Measurements from ENCODE around the gene GUCA1C. TPM values are rescaled to one million over a fixed set of nuclear protein-coding genes. Genes with fewer than 3 reads are reported as not detected.

The GUCA1C gene, protein sequence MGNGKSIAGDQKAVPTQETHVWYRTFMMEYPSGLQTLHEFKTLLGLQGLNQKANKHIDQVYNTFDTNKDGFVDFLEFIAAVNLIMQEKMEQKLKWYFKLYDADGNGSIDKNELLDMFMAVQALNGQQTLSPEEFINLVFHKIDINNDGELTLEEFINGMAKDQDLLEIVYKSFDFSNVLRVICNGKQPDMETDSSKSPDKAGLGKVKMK
- not detected in 2 replicates for total RNA-seq
- long read RNA-seq, result 0 reads

DNA sequence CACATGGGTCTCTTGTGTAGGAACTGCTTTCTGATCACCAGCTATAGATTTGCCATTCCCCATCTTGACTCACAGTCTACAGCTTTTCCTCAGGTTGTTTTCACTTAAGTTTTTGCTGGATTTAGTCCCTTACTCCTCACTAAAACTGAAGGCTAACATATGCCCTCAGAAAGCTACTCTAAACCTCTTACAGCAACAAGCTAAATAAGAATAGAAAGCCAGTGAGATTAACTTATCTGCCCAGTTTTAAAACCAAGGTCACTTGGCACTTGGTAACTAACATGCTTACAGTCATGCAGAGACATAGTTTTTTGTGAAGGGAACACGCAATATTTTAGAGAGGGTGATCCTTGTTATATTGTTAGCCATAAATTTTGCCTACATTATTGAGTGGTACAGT, at the start of gene GUCA1C:
Gene GUCA1C (minus strand): TSS at position 180 of the 400 bp plus-strand sequence. CDS start 117 bp downstream, at position 63.
- DNase-seq (ENCODE audit: extremely low spot score, unreplicated experiment), result no peak
- Mint-ChIP-seq H3K36me3 (ENCODE audit: unreplicated experiment) (no peaks in the 10 kb centered on the region), H3K4me1 (ENCODE audit: unreplicated experiment) (no peaks in the 10 kb centered on the region), H3K27ac (ENCODE audit: unreplicated experiment) (no peak within 1 kb of the TSS), H3K27me3 (ENCODE audit: unreplicated experiment) (peaks cover 18% of the 10 kb centered on the region), H3K4me3 (ENCODE audit: unreplicated experiment) (no peak within 1 kb of the TSS), H3K9me3 (ENCODE audit: unreplicated experiment) (no peaks in the 10 kb centered on the region)
- TF ChIP-seq, protein P1, sequence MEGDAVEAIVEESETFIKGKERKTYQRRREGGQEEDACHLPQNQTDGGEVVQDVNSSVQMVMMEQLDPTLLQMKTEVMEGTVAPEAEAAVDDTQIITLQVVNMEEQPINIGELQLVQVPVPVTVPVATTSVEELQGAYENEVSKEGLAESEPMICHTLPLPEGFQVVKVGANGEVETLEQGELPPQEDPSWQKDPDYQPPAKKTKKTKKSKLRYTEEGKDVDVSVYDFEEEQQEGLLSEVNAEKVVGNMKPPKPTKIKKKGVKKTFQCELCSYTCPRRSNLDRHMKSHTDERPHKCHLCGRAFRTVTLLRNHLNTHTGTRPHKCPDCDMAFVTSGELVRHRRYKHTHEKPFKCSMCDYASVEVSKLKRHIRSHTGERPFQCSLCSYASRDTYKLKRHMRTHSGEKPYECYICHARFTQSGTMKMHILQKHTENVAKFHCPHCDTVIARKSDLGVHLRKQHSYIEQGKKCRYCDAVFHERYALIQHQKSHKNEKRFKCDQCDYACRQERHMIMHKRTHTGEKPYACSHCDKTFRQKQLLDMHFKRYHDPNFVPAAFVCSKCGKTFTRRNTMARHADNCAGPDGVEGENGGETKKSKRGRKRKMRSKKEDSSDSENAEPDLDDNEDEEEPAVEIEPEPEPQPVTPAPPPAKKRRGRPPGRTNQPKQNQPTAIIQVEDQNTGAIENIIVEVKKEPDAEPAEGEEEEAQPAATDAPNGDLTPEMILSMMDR (IDR thresholded peaks at IDR 0.05), result no peak

DNA sequence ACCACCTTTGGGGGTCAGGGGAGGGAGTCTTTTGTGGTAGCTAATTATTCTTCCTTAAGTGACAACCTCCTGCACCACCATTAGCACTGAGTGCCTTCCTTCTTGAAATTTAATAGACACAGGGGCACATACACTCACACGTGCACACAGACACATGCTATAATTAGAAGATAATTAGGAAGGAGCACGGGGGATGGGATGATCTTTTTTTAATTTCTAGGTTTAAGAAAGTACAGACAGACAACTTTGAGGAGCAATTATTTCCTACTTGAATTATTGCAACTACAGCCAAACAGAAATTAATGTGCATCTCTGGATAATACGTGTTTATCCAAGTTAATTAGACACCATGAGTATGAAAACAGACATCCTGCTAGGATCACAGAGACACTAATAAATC, 44.8 kb upstream of the GUCA1C start:
- TF ChIP-seq, protein P1 (IDR thresholded peaks at IDR 0.05), result no peak
- Mint-ChIP-seq H3K27ac (ENCODE audit: unreplicated experiment) (no peak overlapping the region), H3K9me3 (ENCODE audit: unreplicated experiment) (no peaks in the 10 kb centered on the region), H3K4me3 (ENCODE audit: unreplicated experiment) (no peak overlapping the region), H3K27me3 (ENCODE audit: unreplicated experiment) (no peaks in the 10 kb centered on the region), H3K36me3 (ENCODE audit: unreplicated experiment) (no peaks in the 10 kb centered on the region), H3K4me1 (ENCODE audit: unreplicated experiment) (no peaks in the 10 kb centered on the region)
- DNase-seq (ENCODE audit: extremely low spot score, unreplicated experiment), result no peak

DNA sequence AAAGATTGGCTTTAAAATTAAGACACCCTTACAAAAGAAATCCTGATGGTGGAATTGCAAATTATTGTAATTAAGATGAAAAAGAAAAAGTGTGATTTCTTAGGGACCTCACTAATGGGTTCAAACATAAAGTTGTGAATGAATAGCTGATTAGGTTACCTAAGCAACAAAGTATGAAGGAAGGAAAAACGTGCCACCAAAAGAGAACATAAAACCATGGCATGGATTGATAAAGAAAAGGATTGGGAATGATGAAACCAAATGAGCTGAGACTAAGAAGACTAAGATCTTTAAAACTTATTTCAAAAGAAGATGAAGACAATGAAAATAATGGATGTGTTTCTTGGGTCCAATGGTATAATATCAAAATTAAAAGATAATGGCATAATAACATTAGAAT, 32.2 kb upstream of the GUCA1C start:
- TF ChIP-seq, protein P1 (IDR thresholded peaks at IDR 0.05), result no peak
- no peaks in the 10 kb centered on the region for H3K36me3 Mint-ChIP-seq (ENCODE audit: unreplicated experiment)

DNA sequence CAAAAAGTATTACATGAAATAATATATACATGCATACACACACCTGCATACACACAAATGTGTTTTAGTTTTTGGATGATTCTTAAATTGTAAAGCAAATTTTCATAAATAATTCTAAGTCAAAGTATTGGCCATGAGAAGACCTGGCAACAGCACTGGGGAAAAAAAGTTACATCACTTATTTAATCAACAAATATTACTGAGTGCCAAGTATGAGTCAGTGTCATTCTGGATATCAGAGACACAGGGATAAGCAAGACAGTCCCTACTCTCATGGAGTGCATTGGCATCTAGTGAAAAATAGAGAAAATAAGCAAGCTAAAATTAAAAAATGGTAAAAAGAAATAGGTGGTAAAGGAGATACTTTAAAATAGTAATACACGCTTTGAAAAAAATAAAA, 29.4 kb upstream of the GUCA1C start:
- H3K9me3 Mint-ChIP-seq (ENCODE audit: unreplicated experiment), result no peaks in the 10 kb centered on the region
- no peaks in the 10 kb centered on the region for H3K4me1 Mint-ChIP-seq (ENCODE audit: unreplicated experiment)

More for the DNA sequence above, 32.2 kb upstream of the GUCA1C start:
- DNase-seq (ENCODE audit: extremely low spot score, unreplicated experiment), result no peak
- Mint-ChIP-seq H3K27me3 (ENCODE audit: unreplicated experiment) (peaks cover 9% of the 10 kb centered on the region), H3K9me3 (ENCODE audit: unreplicated experiment) (no peaks in the 10 kb centered on the region), H3K4me3 (ENCODE audit: unreplicated experiment) (no peak overlapping the region), H3K27ac (ENCODE audit: unreplicated experiment) (no peak overlapping the region), H3K4me1 (ENCODE audit: unreplicated experiment) (no peaks in the 10 kb centered on the region)

DNA sequence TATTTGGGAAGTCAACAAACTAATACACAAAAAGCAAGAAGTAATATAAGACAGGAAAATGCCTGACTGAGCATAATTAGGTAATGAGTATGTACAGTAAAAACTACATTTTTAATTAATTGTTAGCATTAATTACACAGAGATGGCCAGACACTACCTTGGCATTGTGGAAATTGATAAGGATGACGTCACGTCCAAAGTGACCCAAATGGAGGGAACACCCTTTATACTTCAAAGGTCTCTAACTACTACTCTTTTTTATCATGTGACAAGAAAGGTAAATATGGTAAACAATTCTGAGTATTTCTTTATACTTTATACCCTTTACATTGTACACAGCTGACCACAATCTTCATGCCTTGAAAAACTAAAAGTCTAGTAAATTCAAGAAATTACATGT, 22.4 kb upstream of the GUCA1C start:
- no peaks in the 10 kb centered on the region for H3K4me1 Mint-ChIP-seq (ENCODE audit: unreplicated experiment)
- no peak overlapping the region for H3K4me3 Mint-ChIP-seq (ENCODE audit: unreplicated experiment)
- TF ChIP-seq, protein P1 (IDR thresholded peaks at IDR 0.05), result no peak
- no peak overlapping the region for H3K27ac Mint-ChIP-seq (ENCODE audit: unreplicated experiment)
- no peaks in the 10 kb centered on the region for H3K27me3 Mint-ChIP-seq (ENCODE audit: unreplicated experiment)
- no peak for DNase-seq (ENCODE audit: extremely low spot score, unreplicated experiment)
- no peaks in the 10 kb centered on the region for H3K9me3 Mint-ChIP-seq (ENCODE audit: unreplicated experiment)
- no peaks in the 10 kb centered on the region for H3K36me3 Mint-ChIP-seq (ENCODE audit: unreplicated experiment)

More for the DNA sequence above, 29.4 kb upstream of the GUCA1C start:
- no peak for DNase-seq (ENCODE audit: extremely low spot score, unreplicated experiment)
- no peaks in the 10 kb centered on the region for H3K36me3 Mint-ChIP-seq (ENCODE audit: unreplicated experiment)
- no peak overlapping the region for H3K27ac Mint-ChIP-seq (ENCODE audit: unreplicated experiment)
- no peak overlapping the region for H3K4me3 Mint-ChIP-seq (ENCODE audit: unreplicated experiment)
- TF ChIP-seq, protein P1 (IDR thresholded peaks at IDR 0.05), result no peak
- H3K27me3 Mint-ChIP-seq (ENCODE audit: unreplicated experiment), result peaks cover 8% of the 10 kb centered on the region

Data from osteocyte (in vitro differentiated cells).